Measurements from ENCODE around the gene COA8. TPM values are rescaled to one million over a fixed set of nuclear protein-coding genes. Genes with fewer than 3 reads are reported as not detected.

Gene COA8
- total RNA-seq = 59.1 TPM
- polyA plus RNA-seq (ENCODE audit: insufficient read depth in 1 of 8, insufficient read length in 8 of 8, low replicate concordance in 1 of 8) = 10 to 100 TPM; 36.6 to 61.2 (median 47.6) TPM
- long read RNA-seq, donor 1, partial matches to known transcripts = 0 of 9 reads
- long read RNA-seq, donor 1, other reads (novel, unspliced or antisense) = 0 of 9 reads
- long read RNA-seq, donor 2, partial matches to known transcripts = 0 of 1 reads
- long read RNA-seq, donor 2, other reads (novel, unspliced or antisense) = 0 of 1 reads
- long read RNA-seq, donor 3, transcript APOPT1-201 (5 exons, 2,523 nt) = major isoform, 23 of 35 reads
- long read RNA-seq, donor 3, transcript APOPT1-202 (3 exons, 575 nt) = minor isoform, 10 of 35 reads
- long read RNA-seq, donor 3, partial matches to known transcripts = 0 of 35 reads
- long read RNA-seq, donor 3, other reads (novel, unspliced or antisense) = 0 of 35 reads
- long read RNA-seq, donor 4, transcript APOPT1-201 (5 exons, 2,523 nt) = major isoform, 12 of 18 reads
- long read RNA-seq, donor 4, partial matches to known transcripts = 0 of 18 reads
- long read RNA-seq, donor 4, other reads (novel, unspliced or antisense) = 0 of 18 reads
- long read RNA-seq, donor 5, transcript APOPT1-201 (5 exons, 2,523 nt) = major isoform, 41 of 67 reads
- long read RNA-seq, donor 5, transcript APOPT1-202 (3 exons, 575 nt) = minor isoform, 11 of 67 reads
- long read RNA-seq, donor 5, partial matches to known transcripts = 8 of 67 reads
- long read RNA-seq, donor 5, other reads (novel, unspliced or antisense) = 0 of 67 reads
- long read RNA-seq, donor 6, transcript APOPT1-202 (3 exons, 575 nt) = minor isoform, 16 of 69 reads
- long read RNA-seq, donor 6, transcript APOPT1-208 (6 exons, 770 nt) = minor isoform, 8 of 69 reads
- long read RNA-seq, donor 6, transcript APOPT1-201 (5 exons, 2,523 nt) = major isoform, 35 of 69 reads
- long read RNA-seq, donor 6, partial matches to known transcripts = 5 of 69 reads
- long read RNA-seq, donor 6, other reads (novel, unspliced or antisense) = 0 of 69 reads
- long read RNA-seq, donor 7, transcript APOPT1-201 (5 exons, 2,523 nt) = major isoform, 24 of 33 reads
- long read RNA-seq, donor 7, transcript APOPT1-202 (3 exons, 575 nt) = minor isoform, 5 of 33 reads
- long read RNA-seq, donor 7, partial matches to known transcripts = 0 of 33 reads
- long read RNA-seq, donor 7, other reads (novel, unspliced or antisense) = 0 of 33 reads
- long read RNA-seq, donor 8, transcript APOPT1-201 (5 exons, 2,523 nt) = major isoform, 14 of 21 reads
- long read RNA-seq, donor 8, partial matches to known transcripts = 0 of 21 reads
- long read RNA-seq, donor 8, other reads (novel, unspliced or antisense) = 0 of 21 reads
- long read RNA-seq, donor 9, transcript APOPT1-201 (5 exons, 2,523 nt) = major isoform, 19 of 30 reads
- long read RNA-seq, donor 9, partial matches to known transcripts = 0 of 30 reads
- long read RNA-seq, donor 9, other reads (novel, unspliced or antisense) = 0 of 30 reads
- long read RNA-seq, donor 10, transcript APOPT1-202 (3 exons, 575 nt) = minor isoform, 7 of 52 reads
- long read RNA-seq, donor 10, transcript APOPT1-201 (5 exons, 2,523 nt) = major isoform, 36 of 52 reads
- long read RNA-seq, donor 10, partial matches to known transcripts = 0 of 52 reads
- long read RNA-seq, donor 10, other reads (novel, unspliced or antisense) = 6 of 52 reads
- long read RNA-seq, donor 11, transcript APOPT1-201 (5 exons, 2,523 nt) = major isoform, 15 of 27 reads
- long read RNA-seq, donor 11, partial matches to known transcripts = 5 of 27 reads
- long read RNA-seq, donor 11, other reads (novel, unspliced or antisense) = 0 of 27 reads

DNA sequence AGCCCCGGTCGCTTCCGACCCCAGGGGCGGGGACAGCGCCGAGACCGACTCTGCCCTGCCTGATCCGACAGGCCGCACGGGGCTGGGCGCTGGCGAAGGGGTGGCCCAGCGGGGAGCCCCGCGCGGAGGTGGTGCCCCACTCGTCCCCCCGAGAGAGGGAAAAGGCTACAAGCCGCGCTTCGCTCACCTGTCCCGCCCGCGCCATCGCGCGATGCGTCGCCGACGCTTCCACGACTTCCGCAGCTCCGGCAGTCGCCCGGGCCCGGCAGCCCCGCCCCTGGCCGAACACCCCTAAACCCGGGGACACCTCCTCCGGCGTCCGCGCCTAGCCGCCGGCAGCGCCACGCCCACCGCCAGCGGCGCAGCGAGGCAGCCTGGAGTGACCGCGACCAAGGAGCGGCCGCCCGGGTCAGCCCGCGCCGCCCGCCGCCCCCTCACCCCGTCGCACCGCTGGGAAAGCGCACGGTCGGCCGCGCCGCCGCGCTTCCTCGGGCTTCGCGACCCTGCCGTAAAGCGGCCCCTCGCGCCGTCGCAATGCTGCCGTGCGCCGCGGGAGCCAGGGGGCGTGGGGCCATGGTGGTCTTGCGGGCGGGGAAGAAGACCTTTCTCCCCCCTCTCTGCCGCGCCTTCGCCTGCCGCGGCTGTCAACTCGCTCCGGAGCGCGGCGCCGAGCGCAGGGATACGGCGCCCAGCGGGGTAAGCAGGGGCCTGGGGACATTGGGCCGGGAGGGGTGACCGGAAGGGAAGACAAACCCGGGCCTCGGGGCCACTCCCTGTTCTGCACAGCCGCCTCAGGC lies at the start of gene COA8, which contains the start of gene BAG5:
TSS of gene COA8 (plus strand) at position 532 of the 797 bp plus-strand sequence. CDS start at position 574, 42 bp downstream.
TSS of gene BAG5 (minus strand) at position 229 of the 797 bp plus-strand sequence. CDS start 1,493 bp downstream, outside the sequence.
- H3K36me3 ChIP-seq (ENCODE audit: control insufficient read depth, insufficient read depth, low read length) = peaks cover 21% of the 10 kb centered on the region
- WGBS (ENCODE audit: insufficient coverage) = 0% methylated on average over 105 of the region's 109 CpGs

DNA sequence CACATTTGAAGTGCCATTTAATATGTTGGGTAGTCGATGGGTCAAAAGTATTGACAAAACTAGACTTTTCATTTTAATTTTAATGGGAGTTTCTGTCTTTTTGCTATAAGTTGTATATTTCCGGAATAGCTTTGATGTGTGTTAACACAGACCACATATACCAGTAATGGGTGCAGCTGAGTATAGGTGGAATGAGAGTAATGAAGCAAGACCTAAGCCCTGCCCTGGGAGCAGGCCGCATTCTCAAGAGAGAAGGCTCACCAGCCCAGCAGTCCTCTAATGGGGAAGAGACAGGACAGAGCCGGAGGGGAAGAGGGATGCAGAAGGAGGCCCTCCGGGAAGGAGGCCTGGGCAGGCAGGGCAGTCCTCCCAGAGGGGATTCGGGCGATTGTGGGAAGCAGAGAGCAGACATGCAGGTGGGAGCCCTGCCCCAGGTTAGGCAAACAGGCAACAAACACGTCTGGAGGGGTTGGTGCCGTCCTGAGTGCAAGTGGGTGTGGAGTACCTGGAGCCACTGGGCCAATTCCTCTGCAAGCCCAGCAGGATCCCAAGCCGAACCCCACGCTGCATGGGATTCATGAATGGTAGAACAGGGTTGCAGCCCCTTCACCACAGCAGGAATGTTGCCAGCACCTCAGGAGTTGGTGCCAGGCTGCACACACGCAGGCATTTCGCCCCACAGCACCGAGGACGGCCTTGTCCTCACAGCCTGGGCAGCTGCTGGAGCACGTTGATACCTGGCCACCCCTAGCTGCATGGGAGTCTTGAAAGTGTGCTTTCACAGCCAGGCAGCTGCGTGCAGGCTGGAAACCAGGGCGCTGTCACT lies 48.0 kb upstream of the COA8 start:
- no peaks in the 10 kb centered on the region for H3K27me3 ChIP-seq (ENCODE audit: control insufficient read depth, insufficient read depth, low read length)
- H3K36me3 ChIP-seq (ENCODE audit: control insufficient read depth, insufficient read depth, low read length) = peaks cover 26% of the 10 kb centered on the region
- H3K4me3 ChIP-seq (ENCODE audit: low read length) = no peak overlapping the region
- no peak overlapping the region for H3K27ac ChIP-seq (ENCODE audit: low read length)
- H3K4me1 ChIP-seq (ENCODE audit: control insufficient read depth, insufficient read depth, low read length) = peaks cover 43% of the 10 kb centered on the region
- WGBS (ENCODE audit: insufficient coverage) = 85% methylated on average over 16 of the region's 18 CpGs
- DNase-seq = no peak
- H3K9me3 ChIP-seq (replicated peaks; ENCODE audit: control insufficient read depth, low read depth, low read length) = no peaks in the 10 kb centered on the region

More for the DNA sequence above, at the start of gene COA8, which contains the start of gene BAG5:
- Histone ChIP-seq H3K9me3 (replicated peaks; ENCODE audit: control insufficient read depth, low read depth, low read length) (no peaks in the 10 kb centered on the region), H3K4me3 (ENCODE audit: low read length) (peak within 1 kb of the TSS; percentile 95), H3K27me3 (ENCODE audit: control insufficient read depth, insufficient read depth, low read length) (no peaks in the 10 kb centered on the region), H3K27ac (ENCODE audit: low read length) (peak within 1 kb of the TSS; percentile 87), H3K4me1 (ENCODE audit: control insufficient read depth, insufficient read depth, low read length) (peaks cover 37% of the 10 kb centered on the region)
- DNase-seq = peak; percentile 94

DNA sequence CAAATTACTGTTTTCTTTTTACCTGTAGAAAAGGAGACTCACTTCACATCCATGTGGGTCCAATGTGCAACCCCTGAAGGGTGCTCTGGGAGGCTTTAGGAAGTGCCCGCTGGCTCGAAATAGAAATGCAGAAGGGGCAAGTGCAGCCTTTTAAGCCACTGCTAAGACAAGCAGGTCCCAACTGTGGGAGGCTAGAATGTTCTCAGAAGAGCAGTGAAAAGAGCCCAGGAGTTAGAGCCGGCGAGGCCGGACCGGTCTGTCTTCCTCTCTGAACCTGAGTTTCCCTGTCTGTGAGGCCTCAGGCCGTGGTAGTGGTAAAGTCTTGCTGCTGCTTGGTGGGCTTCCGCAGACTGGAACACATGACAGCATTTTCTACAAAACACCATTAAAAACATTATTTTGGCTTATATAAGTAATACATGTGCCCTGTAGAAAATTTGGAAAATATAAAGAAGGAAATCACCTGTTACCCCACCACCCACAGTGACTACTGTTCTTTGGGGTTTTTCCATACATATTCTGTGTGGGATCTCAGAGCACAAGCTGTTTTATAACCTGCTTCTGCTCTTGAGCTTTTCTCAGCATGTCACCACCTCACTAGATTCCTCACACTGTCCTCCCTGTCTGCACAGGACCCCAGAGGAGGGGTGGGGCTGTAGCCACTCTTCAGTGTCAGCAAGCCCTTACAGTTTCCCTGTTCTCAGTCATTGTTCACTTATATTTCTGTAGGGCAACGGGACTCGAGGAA lies 46.2 kb upstream of the COA8 start:
- H3K27ac ChIP-seq (ENCODE audit: low read length) = no peak overlapping the region
- H3K4me1 ChIP-seq (ENCODE audit: control insufficient read depth, insufficient read depth, low read length) = peaks cover 57% of the 10 kb centered on the region
- peaks cover 13% of the 10 kb centered on the region for H3K36me3 ChIP-seq (ENCODE audit: control insufficient read depth, insufficient read depth, low read length)
- H3K9me3 ChIP-seq (replicated peaks; ENCODE audit: control insufficient read depth, low read depth, low read length) = no peaks in the 10 kb centered on the region
- WGBS (ENCODE audit: insufficient coverage) = 83% methylated on average over 3 of the region's 10 CpGs
- H3K27me3 ChIP-seq (ENCODE audit: control insufficient read depth, insufficient read depth, low read length) = peaks cover 10% of the 10 kb centered on the region
- DNase-seq = no peak
- H3K4me3 ChIP-seq (ENCODE audit: low read length) = no peak overlapping the region

- Histone ChIP-seq H3K27ac (ENCODE audit: low read length) (no peak overlapping the region), H3K27me3 (ENCODE audit: control insufficient read depth, insufficient read depth, low read length) (peaks cover 16% of the 10 kb centered on the region), H3K36me3 (ENCODE audit: control insufficient read depth, insufficient read depth, low read length) (peaks cover 11% of the 10 kb centered on the region), H3K9me3 (replicated peaks; ENCODE audit: control insufficient read depth, low read depth, low read length) (no peaks in the 10 kb centered on the region), H3K4me3 (ENCODE audit: low read length) (no peak overlapping the region), H3K4me1 (ENCODE audit: control insufficient read depth, insufficient read depth, low read length) (peaks cover 57% of the 10 kb centered on the region)
- no peak for DNase-seq
- 62% methylated on average over 10 of the region's 10 CpGs for WGBS (ENCODE audit: insufficient coverage)
Observed at GRCh38 chr14:103517174-103517566, 45.6 kb upstream of the COA8 start.

DNA sequence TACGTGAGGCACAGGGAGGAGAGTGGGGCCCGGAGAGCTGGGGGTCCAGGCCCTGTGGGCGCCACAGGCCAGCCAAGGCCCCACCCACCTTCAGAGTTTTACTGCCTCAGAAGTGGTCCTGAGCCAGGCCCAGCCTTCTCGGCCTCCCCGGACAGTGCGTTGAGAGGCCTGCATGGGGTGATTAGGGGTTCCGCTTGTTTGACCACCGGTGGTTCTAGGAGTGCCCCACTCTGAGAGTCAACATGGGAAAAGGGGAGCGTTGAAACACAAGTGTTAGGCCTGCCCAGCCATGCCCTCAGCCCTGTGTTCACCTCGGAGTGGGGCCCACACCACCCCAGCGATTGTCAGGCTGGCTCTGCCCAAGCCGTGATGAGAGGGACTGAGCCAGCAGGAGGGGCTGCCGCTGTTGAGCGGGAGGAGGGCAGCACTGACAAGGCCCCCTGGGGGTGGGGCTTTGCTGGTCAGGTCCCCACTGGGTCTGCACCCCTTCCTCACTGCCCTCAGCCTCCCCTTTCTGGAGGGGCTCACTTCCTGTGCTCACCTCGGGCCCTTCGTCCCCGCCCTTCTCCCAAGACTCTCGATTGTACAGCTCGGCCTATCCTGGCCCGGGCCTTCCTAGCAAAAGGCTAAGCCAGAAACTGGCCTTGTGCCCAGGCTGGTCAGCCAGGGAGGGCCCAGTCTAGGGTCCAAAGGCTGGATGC lies 44.9 kb upstream of the COA8 start:
- Histone ChIP-seq H3K27me3 (ENCODE audit: control insufficient read depth, insufficient read depth, low read length) (peaks cover 20% of the 10 kb centered on the region), H3K36me3 (ENCODE audit: control insufficient read depth, insufficient read depth, low read length) (peaks cover 11% of the 10 kb centered on the region), H3K4me1 (ENCODE audit: control insufficient read depth, insufficient read depth, low read length) (peaks cover 53% of the 10 kb centered on the region), H3K4me3 (ENCODE audit: low read length) (no peak overlapping the region), H3K27ac (ENCODE audit: low read length) (no peak overlapping the region), H3K9me3 (replicated peaks; ENCODE audit: control insufficient read depth, low read depth, low read length) (no peaks in the 10 kb centered on the region)
- DNase-seq = peak; percentile 47
- 27% methylated on average over 16 of the region's 20 CpGs for WGBS (ENCODE audit: insufficient coverage)

DNA sequence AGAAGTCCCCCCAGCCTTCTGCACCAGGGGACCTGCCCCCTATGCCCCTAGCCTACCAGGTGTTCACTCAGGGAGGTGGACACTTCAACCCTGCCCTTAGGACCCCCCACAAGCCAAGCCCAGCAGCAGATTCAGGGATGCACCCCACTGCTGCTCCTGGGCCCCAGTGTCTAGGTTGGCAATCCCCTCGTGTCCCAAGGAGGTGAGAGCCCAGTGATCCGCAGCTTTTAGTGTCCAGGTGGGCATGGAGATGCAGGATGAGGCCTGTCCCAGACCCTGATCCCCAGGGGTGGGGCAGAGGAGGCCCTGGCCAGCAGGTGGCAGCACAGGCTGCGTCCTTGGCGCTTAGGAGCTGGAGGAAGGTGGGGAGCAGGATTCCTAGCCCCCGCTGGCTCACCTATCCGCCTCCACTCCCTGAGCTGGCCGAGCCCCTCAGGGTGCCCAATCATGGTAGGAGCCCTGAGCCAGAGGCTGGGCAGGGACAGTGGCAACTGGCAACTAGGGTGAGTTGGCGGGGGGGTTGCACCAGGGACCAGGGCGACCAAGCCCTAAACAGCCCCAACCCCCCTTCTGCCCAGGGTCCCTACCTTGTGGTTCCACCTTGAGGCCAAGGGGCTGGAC lies 44.2 kb upstream of the COA8 start:
- Histone ChIP-seq H3K36me3 (ENCODE audit: control insufficient read depth, insufficient read depth, low read length) (peaks cover 11% of the 10 kb centered on the region), H3K4me3 (ENCODE audit: low read length) (no peak overlapping the region), H3K27me3 (ENCODE audit: control insufficient read depth, insufficient read depth, low read length) (peaks cover 26% of the 10 kb centered on the region), H3K9me3 (replicated peaks; ENCODE audit: control insufficient read depth, low read depth, low read length) (no peaks in the 10 kb centered on the region), H3K27ac (ENCODE audit: low read length) (no peak overlapping the region), H3K4me1 (ENCODE audit: control insufficient read depth, insufficient read depth, low read length) (peaks cover 53% of the 10 kb centered on the region)
- 53% methylated on average over 3 of the region's 9 CpGs for WGBS (ENCODE audit: insufficient coverage)
- DNase-seq = peak; percentile 54
